ENCODE measurements around the gene RASL11B.

GRCh38 chr4:52874948-52875347 lies 12.8 kb downstream of the RASL11B start:
- TF ChIP-seq CTCF (IDR thresholded peaks at IDR 0.05) (no peak), POLR2A (IDR thresholded peaks at IDR 0.05) (no peak)

All from Peyer's patch (tissue), 4 donors.